ENCODE data around the gene TSPO. TPM values are rescaled to one million over a fixed set of nuclear protein-coding genes. Genes with fewer than 3 reads are reported as not detected.

The TSPO gene
- polyA plus RNA-seq, 1 experiment: 313 TPM

DNA sequence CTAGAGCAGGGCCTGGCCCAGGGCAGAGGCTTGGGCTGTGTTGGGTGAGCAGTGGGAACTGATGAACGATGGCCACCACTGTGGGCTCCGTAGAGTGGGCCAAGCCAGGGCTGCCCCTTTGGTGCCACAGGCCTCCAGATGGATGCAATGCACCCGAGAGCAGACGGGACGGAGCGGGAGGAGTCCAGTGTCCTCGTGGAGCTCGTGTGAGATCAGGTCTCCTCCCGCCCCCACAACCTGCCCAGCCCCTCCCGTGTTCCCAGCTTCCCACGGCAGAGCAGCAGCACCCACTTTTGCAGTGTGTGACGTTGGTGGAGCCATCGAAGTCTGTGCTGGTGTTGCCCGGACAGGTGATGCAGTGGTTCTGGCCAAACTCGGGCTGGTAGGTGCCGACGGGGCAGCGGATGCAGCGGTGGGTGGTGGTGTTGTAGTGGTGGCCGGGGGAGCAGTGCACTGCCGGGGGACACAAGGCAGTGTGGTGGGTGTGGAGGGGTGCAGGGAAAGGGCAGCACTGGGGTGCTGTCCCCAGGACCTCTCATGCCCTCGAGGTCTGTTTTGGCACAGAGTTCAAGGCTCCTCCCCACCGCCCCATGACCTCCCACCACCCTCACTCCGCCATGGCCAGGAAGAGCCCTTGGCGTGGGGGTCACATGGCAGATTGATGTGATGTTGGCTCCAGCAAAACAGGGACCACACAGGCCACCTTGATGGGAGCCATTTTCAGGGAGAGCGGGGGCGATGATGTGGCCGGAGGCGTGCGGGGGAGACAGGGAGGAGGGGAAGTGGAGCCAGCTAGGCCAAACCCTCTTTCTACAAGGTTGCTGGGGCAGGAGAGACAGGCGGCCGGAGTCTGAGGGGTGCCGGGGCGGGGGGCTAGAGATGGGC, 59.5 kb downstream of the TSPO start:
- ChIA-PET CTCF (no interaction called here), POLR2A (no interaction called here)
- no peak for DNase-seq (ENCODE audit: low read depth)
- Histone ChIP-seq H3K36me3 (ENCODE audit: control insufficient read depth, insufficient read depth, low read length) (no peaks in the 10 kb centered on the region), H3K4me3 (ENCODE audit: low read depth, low read length) (no peak overlapping the region), H3K27me3 (ENCODE audit: control insufficient read depth, insufficient read depth, low read length) (no peaks in the 10 kb centered on the region)
- TF ChIP-seq, protein P1, sequence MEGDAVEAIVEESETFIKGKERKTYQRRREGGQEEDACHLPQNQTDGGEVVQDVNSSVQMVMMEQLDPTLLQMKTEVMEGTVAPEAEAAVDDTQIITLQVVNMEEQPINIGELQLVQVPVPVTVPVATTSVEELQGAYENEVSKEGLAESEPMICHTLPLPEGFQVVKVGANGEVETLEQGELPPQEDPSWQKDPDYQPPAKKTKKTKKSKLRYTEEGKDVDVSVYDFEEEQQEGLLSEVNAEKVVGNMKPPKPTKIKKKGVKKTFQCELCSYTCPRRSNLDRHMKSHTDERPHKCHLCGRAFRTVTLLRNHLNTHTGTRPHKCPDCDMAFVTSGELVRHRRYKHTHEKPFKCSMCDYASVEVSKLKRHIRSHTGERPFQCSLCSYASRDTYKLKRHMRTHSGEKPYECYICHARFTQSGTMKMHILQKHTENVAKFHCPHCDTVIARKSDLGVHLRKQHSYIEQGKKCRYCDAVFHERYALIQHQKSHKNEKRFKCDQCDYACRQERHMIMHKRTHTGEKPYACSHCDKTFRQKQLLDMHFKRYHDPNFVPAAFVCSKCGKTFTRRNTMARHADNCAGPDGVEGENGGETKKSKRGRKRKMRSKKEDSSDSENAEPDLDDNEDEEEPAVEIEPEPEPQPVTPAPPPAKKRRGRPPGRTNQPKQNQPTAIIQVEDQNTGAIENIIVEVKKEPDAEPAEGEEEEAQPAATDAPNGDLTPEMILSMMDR (IDR thresholded peaks at IDR 0.05; ENCODE audit: insufficient read depth, low read depth, low read length): no peak

DNA sequence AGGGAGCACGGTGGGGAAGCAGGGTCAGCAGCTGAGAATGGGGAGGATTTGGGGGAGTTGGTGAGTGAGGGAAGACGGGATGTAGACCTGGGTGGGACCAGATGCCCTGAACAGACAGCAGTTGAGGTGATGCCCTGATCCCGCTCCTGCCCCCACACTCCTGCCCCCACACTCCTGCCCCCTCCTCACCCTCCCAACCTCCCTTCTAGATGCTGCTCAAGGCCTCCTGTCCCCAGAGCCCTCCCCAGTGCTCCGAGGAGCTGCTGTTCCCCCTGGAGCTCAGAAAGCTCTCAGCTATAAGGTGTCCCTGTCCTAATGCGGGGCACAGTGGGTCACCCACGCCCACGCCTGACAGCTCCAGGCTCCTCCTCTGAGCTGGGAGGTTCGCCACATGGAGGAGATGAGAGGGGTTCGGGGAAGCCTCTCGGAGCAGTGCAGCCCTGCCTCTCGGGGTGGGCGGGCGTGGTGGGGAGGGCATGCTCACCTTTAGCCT, 60.6 kb downstream of the TSPO start:
- no peak for DNase-seq (ENCODE audit: low read depth)
- H3K36me3 ChIP-seq (ENCODE audit: control insufficient read depth, insufficient read depth, low read length): no peaks in the 10 kb centered on the region
- no peaks in the 10 kb centered on the region for H3K27me3 ChIP-seq (ENCODE audit: control insufficient read depth, insufficient read depth, low read length)
- TF ChIP-seq, protein P1 (IDR thresholded peaks at IDR 0.05; ENCODE audit: insufficient read depth, low read depth, low read length): no peak
- CTCF ChIA-PET: no interaction called here
- POLR2A ChIA-PET: no interaction called here
- H3K4me3 ChIP-seq (ENCODE audit: low read depth, low read length): no peak overlapping the region

DNA sequence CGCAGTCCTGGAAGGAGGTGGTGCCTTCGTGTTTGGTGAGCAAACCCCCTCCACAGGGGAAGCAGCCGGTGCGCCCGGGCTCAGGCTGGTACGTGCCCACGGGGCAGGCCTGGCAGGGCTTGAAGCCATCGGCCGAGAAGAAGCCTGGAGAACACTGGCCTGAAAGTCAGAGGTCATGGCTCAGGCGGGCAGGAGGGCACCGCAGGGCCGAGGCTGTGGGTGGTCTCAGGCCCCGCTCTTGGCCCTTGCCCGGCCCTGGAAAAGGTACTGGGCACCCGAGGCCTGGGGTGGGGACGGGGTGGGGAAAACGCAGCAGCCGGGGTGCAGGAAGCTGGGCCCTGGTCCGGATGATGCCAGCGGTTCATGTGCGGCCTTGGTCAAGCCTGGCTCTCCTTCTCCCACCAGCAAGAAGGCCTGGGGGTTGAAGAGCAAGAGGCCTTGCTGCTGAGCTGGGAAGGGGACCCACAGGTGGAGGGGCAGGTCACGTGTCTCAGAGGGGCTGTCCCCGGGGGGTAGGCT, 61.1 kb downstream of the TSPO start:
- DNase-seq (ENCODE audit: low read depth): no peak
- POLR2A ChIA-PET: no interaction called here
- no peak overlapping the region for H3K4me3 ChIP-seq (ENCODE audit: low read depth, low read length)
- no peaks in the 10 kb centered on the region for H3K27me3 ChIP-seq (ENCODE audit: control insufficient read depth, insufficient read depth, low read length)
- CTCF ChIA-PET: no interaction called here
- no peaks in the 10 kb centered on the region for H3K36me3 ChIP-seq (ENCODE audit: control insufficient read depth, insufficient read depth, low read length)
- TF ChIP-seq, protein P1 (IDR thresholded peaks at IDR 0.05; ENCODE audit: insufficient read depth, low read depth, low read length): no peak

Other genes starting within 250 kb of the TSPO start
- gene PACSIN2, start 136.4 kb upstream of the TSPO start, polyA plus RNA-seq (2011; rRNA removed): 64.4 and 86.3 TPM in 2 replicates
- gene TTLL1, start 62.2 kb upstream of the TSPO start, polyA plus RNA-seq (2011; rRNA removed): 19.2 and 22.1 TPM in 2 replicates
- 0.09 TPM in 2 replicates for gene BIK, start 40.8 kb upstream of the TSPO start, polyA plus RNA-seq (2011; rRNA removed)
- 12.5 and 19.4 TPM in 2 replicates for gene MCAT, start 8.2 kb upstream of the TSPO start, polyA plus RNA-seq (2011; rRNA removed)
- 7.5 and 12.6 TPM in 2 replicates for gene TTLL12, start 35.6 kb downstream of the TSPO start, polyA plus RNA-seq (2011; rRNA removed)
- not detected in 2 replicates for gene SCUBE1, start 191.8 kb downstream of the TSPO start, polyA plus RNA-seq (2011; rRNA removed)

All from BJ (cell line).